Upper lobe of right lung (tissue), 1 donor: ENCODE measurements around the gene CXCR6. TPM values are rescaled to one million over a fixed set of nuclear protein-coding genes. Genes with fewer than 3 reads are reported as not detected.
A peak's percentile ranks its signal among the peaks of the same experiment; 100 is the strongest.

Experiments
- ATAC-seq: fragments of 200-7000 bp; cut with Tn5 transposase; one replicate; pipeline ENCODE4 v1.9.1; 2020; ENCODE audit warnings: mild to moderate bottlenecking, moderate library complexity
- DNase-seq: peaks from one replicate; pipeline ENCODE4 v3.0.0-alpha.2; 2020
- H3K27ac ChIP-seq: fragments of 200-600 bp; one replicate; pipeline ENCODE4 v1.8.0; 2022
- H3K27me3 ChIP-seq: fragments of 200-600 bp; one replicate; pipeline ENCODE4 v1.8.0; 2022; ENCODE audit warnings: mild to moderate bottlenecking
- H3K36me3 ChIP-seq: fragments of 200-600 bp; one replicate; pipeline ENCODE4 v1.8.0; 2022
- H3K4me1 ChIP-seq: fragments of 200-600 bp; one replicate; pipeline ENCODE4 v1.8.0; 2022
- H3K4me3 ChIP-seq: fragments of 200-600 bp; one replicate; pipeline ENCODE4 v1.8.0; 2022; ENCODE audit warnings: mild to moderate bottlenecking
- H3K9me3 ChIP-seq: fragments of 200-600 bp; one replicate; pipeline ENCODE4 v1.8.0; 2022
- CTCF ChIP-seq: fragments of 200-600 bp; IDR thresholded peaks from one replicate; pipeline ENCODE4 v1.8.0; 2022; ENCODE audit warnings: antibody characterized with exemption
- intact Hi-C: fragments of 100-400 bp; cut with DNase I; formaldehyde crosslinking; loops from one replicate; pipeline ENCODE4 v1.11.0; 2022
- total RNA-seq: library from RNA; stranded (reverse); fragmentation: NEBNext Ultra II Directional; extraction: Animal tissue kit (Norgen Biotek cat#: 25700); gene quantifications from one replicate; pipeline ENCODE4 v1.2.1, GENCODE V29; 2021
- donor health status: DM: no; HTN: yes; CAD: no; lungs with severe emphysema.

The CXCR6 gene
- total RNA-seq, 1 donor from 2014 or later = 4.7 TPM

GRCh38 chr3:45923755-45924154 lies 19.5 kb upstream of the CXCR6 start:
- ATAC-seq = no peak
- Histone ChIP-seq H3K4me3 (no peak overlapping the region), H3K4me1 (no peaks in the 10 kb centered on the region), H3K9me3 (no peaks in the 10 kb centered on the region), H3K36me3 (peaks cover 86% of the 10 kb centered on the region), H3K27me3 (no peaks in the 10 kb centered on the region), H3K27ac (no peak overlapping the region)
- intact Hi-C loops = no loop called here
- TF ChIP-seq CTCF = no peak
- no peak for DNase-seq

- intact Hi-C loops = no loop called here
- H3K9me3 ChIP-seq = no peaks in the 10 kb centered on the region
- no peak for TF ChIP-seq CTCF
- DNase-seq (no peak), ATAC-seq (no peak)
- H3K27me3 ChIP-seq = no peaks in the 10 kb centered on the region
- H3K36me3 ChIP-seq = peaks cover 87% of the 10 kb centered on the region
- H3K4me1 ChIP-seq = no peaks in the 10 kb centered on the region
- no peak overlapping the region for H3K4me3 ChIP-seq
- H3K27ac ChIP-seq = no peak overlapping the region
Measured at GRCh38 chr3:45927881-45928280, 15.4 kb upstream of the CXCR6 start.

GRCh38 chr3:45929042-45929679 lies 14.1 kb upstream of the CXCR6 start:
- peak; percentile 62 for TF ChIP-seq CTCF
- DNase-seq (peak; percentile 61), ATAC-seq (peak; percentile 69)
- H3K4me1 ChIP-seq = no peaks in the 10 kb centered on the region
- intact Hi-C loops = no loop called here
- no peak overlapping the region for H3K4me3 ChIP-seq
- peaks cover 86% of the 10 kb centered on the region for H3K36me3 ChIP-seq
- H3K27ac ChIP-seq = no peak overlapping the region
- no peaks in the 10 kb centered on the region for H3K27me3 ChIP-seq
- no peaks in the 10 kb centered on the region for H3K9me3 ChIP-seq

- no peak for ATAC-seq
- intact Hi-C loops = no loop called here
- Histone ChIP-seq H3K27ac (no peak overlapping the region), H3K4me1 (no peaks in the 10 kb centered on the region), H3K9me3 (no peaks in the 10 kb centered on the region), H3K4me3 (no peak overlapping the region), H3K36me3 (peaks cover 99% of the 10 kb centered on the region), H3K27me3 (no peaks in the 10 kb centered on the region)
- no peak for TF ChIP-seq CTCF
- peak; percentile 8 for DNase-seq
Measured at GRCh38 chr3:45931496-45931895, 11.8 kb upstream of the CXCR6 start.

- no peak overlapping the region for H3K27ac ChIP-seq
- peak; percentile 83 for ATAC-seq
- H3K4me3 ChIP-seq = no peak overlapping the region
- H3K27me3 ChIP-seq = no peaks in the 10 kb centered on the region
- H3K4me1 ChIP-seq = no peaks in the 10 kb centered on the region
- TF ChIP-seq CTCF = no peak
- intact Hi-C loops = no loop called here
- H3K9me3 ChIP-seq = no peaks in the 10 kb centered on the region
- peak; percentile 57 for DNase-seq
- H3K36me3 ChIP-seq = peaks cover 99% of the 10 kb centered on the region
Measured at GRCh38 chr3:45932112-45932511, 11.2 kb upstream of the CXCR6 start.

- intact Hi-C loops = no loop called here
- DNase-seq (no peak), ATAC-seq (no peak)
- Histone ChIP-seq H3K36me3 (peaks cover 96% of the 10 kb centered on the region), H3K27ac (no peak overlapping the region), H3K9me3 (no peaks in the 10 kb centered on the region), H3K4me1 (no peaks in the 10 kb centered on the region), H3K27me3 (no peaks in the 10 kb centered on the region), H3K4me3 (no peak overlapping the region)
- TF ChIP-seq CTCF = no peak
Measured at GRCh38 chr3:45933591-45933990, 9.7 kb upstream of the CXCR6 start.
